IMR-90 (cell line): Measurements from ENCODE around the gene KIFAP3. TPM values are rescaled to one million over a fixed set of nuclear protein-coding genes. Genes with fewer than 3 reads are reported as not detected.

Experiments used
- ATAC-seq: fragments of 200-7000 bp; cut with Tn5 transposase; 2 replicates; pipeline ENCODE4 v1.9.1; 2020; ENCODE audit warnings: low read depth, mild to moderate bottlenecking, moderate library complexity
- BruUV-seq: library from RNA; stranded (reverse); fragments of 400-500 nt; replicated peaks from 2 replicates; lab custom pipeline; 2021; lab: Mats Ljungman, UMichigan
- CTCF ChIA-PET: fragments of 300-600 bp; formaldehyde crosslinking; extraction: SDS; loops from one replicate; lab custom pipeline; 2021; ENCODE audit warnings: antibody characterized with exemption; lab: Yijun Ruan, JAX
- POLR2A ChIA-PET: fragments of 300-600 bp; sonication (Branson Sonifier 250); formaldehyde crosslinking; loops from one replicate; lab custom pipeline; 2022; ENCODE audit warnings: antibody characterized with exemption; ENCODE audit not compliant: unreplicated experiment; lab: Charles Lee
- DNase-seq: peaks from one replicate; pipeline ENCODE4 v3.0.0; 2013
- H2AFZ ChIP-seq: replicated peaks from 2 replicates; pipeline ENCODE3; 2013; ENCODE audit warnings: low read length, mild to moderate bottlenecking; ENCODE audit not compliant: poor library complexity
- H2AK5ac ChIP-seq: 2 replicates; pipeline ENCODE4 v1.6.1; 2013; ENCODE audit warnings: low read depth, low read length, inconsistent platforms
- H2AK9ac ChIP-seq: replicated peaks from 2 replicates; pipeline ENCODE3; 2013; ENCODE audit warnings: mild to moderate bottlenecking, low read depth, low read length, moderate library complexity; ENCODE audit not compliant: poor library complexity
- H2BK120ac ChIP-seq: 2 replicates; pipeline ENCODE4 v1.6.1; 2013; ENCODE audit warnings: low read depth, low read length, inconsistent platforms
- H2BK15ac ChIP-seq: 3 replicates; pipeline ENCODE4 v1.6.1; 2013; ENCODE audit warnings: low read depth, low read length, inconsistent platforms
- H2BK20ac ChIP-seq: 2 replicates; pipeline ENCODE4 v1.6.1; 2013; ENCODE audit warnings: low read depth, mild to moderate bottlenecking, inconsistent platforms, low read length, moderate library complexity
- H2BK5ac ChIP-seq: 2 replicates; pipeline ENCODE4 v1.6.1; 2013; ENCODE audit warnings: mild to moderate bottlenecking, low read depth, low read length, inconsistent platforms; ENCODE audit not compliant: poor library complexity, severe bottlenecking
- H3K14ac ChIP-seq: replicated peaks from 2 replicates; pipeline ENCODE4 v1.6.1; 2013; ENCODE audit warnings: low read depth, low read length, inconsistent platforms
- H3K18ac ChIP-seq: 2 replicates; pipeline ENCODE4 v1.6.1; 2013; ENCODE audit warnings: low read depth, low read length, control low read depth
- H3K23ac ChIP-seq: 2 replicates; pipeline ENCODE4 v1.6.1; 2013; ENCODE audit warnings: low read depth, low read length, inconsistent platforms
- H3K27ac ChIP-seq: 2 replicates; pipeline ENCODE4 v1.5.1; 2013; ENCODE audit warnings: mild to moderate bottlenecking, control low read depth, low read length; ENCODE audit not compliant: insufficient read depth
- H3K27me3 ChIP-seq: 2 replicates; pipeline ENCODE4 v1.6.1; 2013; ENCODE audit warnings: low read length; ENCODE audit not compliant: control insufficient read depth, insufficient read depth
- H3K36me3 ChIP-seq: 2 replicates; pipeline ENCODE4 v1.6.1; 2013; ENCODE audit warnings: low read length, mixed read lengths; ENCODE audit not compliant: control insufficient read depth, insufficient read depth
- H3K4ac ChIP-seq: 2 replicates; pipeline ENCODE4 v1.6.1; 2013; ENCODE audit warnings: low read depth, low read length, inconsistent platforms
- H3K4me1 ChIP-seq: 2 replicates; pipeline ENCODE4 v1.6.1; 2013; ENCODE audit warnings: low read length, mixed read lengths; ENCODE audit not compliant: control insufficient read depth, insufficient read depth
- H3K4me2 ChIP-seq: 2 replicates; pipeline ENCODE4 v1.6.1; 2013; ENCODE audit warnings: low read depth, mild to moderate bottlenecking, control low read depth, low read length, moderate library complexity
- H3K4me3 ChIP-seq: 2 replicates; pipeline ENCODE4 v1.5.1; 2013; ENCODE audit warnings: low read depth, mild to moderate bottlenecking, control low read depth, low read length, moderate library complexity; ENCODE audit not compliant: insufficient read depth
- H3K56ac ChIP-seq: 2 replicates; pipeline ENCODE4 v1.6.1; 2013; ENCODE audit warnings: low read length, inconsistent platforms; ENCODE audit not compliant: insufficient read depth; ENCODE audit errors: extremely low read depth
- H3K79me1 ChIP-seq, 2 experiments: 2 replicates each; pipeline ENCODE4 v1.6.1; 2013; ENCODE audit warnings: low read length in 2 of 2, inconsistent platforms in 1 of 2, low read depth in 1 of 2
- H3K9ac ChIP-seq: 2 replicates; pipeline ENCODE4 v1.6.1; 2013; ENCODE audit warnings: low read depth, low read length, control low read depth
- H3K9me1 ChIP-seq: 2 replicates; pipeline ENCODE4 v1.6.1; 2013; ENCODE audit warnings: low read length, inconsistent platforms; ENCODE audit not compliant: insufficient read depth
- H3K9me3 ChIP-seq: 2 replicates; pipeline ENCODE4 v1.6.1; 2013; ENCODE audit warnings: low read length; ENCODE audit not compliant: control insufficient read depth, insufficient read depth
- H4K20me1 ChIP-seq: 2 replicates; pipeline ENCODE4 v1.6.1; 2013; ENCODE audit warnings: low read length, inconsistent platforms; ENCODE audit not compliant: insufficient read depth
- H4K5ac ChIP-seq: 2 replicates; pipeline ENCODE4 v1.6.1; 2013; ENCODE audit warnings: mild to moderate bottlenecking, low read depth, low read length, control low read depth
- H4K8ac ChIP-seq, 2 experiments: 2 replicates each; pipeline ENCODE4 v1.6.1; 2013; ENCODE audit warnings: low read depth in 2 of 2, low read length in 2 of 2, control low read depth in 1 of 2, inconsistent platforms in 1 of 2
- H4K91ac ChIP-seq: 2 replicates; pipeline ENCODE4 v1.6.1; 2013; ENCODE audit warnings: low read depth, low read length, inconsistent platforms; ENCODE audit not compliant: insufficient read depth
- BHLHE40 ChIP-seq: fragments of 150-350 bp; IDR thresholded peaks from 2 replicates; pipeline ENCODE4 v1.6.1; 2016; ENCODE audit warnings: mild to moderate bottlenecking, low read depth, low read length
- CEBPB ChIP-seq: IDR thresholded peaks from 2 replicates; pipeline ENCODE4 v1.6.1; 2012; ENCODE audit warnings: low read depth, low read length, improper control_type of control experiment
- CHD1 ChIP-seq: IDR thresholded peaks from 2 replicates; pipeline ENCODE4 v1.6.1; 2012; ENCODE audit warnings: low read depth, low read length, improper control_type of control experiment
- FOS ChIP-seq: fragments of 150-350 bp; IDR thresholded peaks from 2 replicates; pipeline ENCODE4 v1.6.1; 2016; ENCODE audit warnings: low read depth, low read length
- MAFK ChIP-seq: IDR thresholded peaks from 2 replicates; pipeline ENCODE4 v1.6.1; 2012; ENCODE audit warnings: low read depth, low read length, improper control_type of control experiment
- MAZ ChIP-seq: IDR thresholded peaks from 2 replicates; pipeline ENCODE4 v1.6.1; 2012; ENCODE audit warnings: low read depth, mild to moderate bottlenecking, low read length, improper control_type of control experiment, moderate library complexity, borderline replicate concordance
- MXI1 ChIP-seq: IDR thresholded peaks from 2 replicates; pipeline ENCODE4 v1.6.1; 2012; ENCODE audit warnings: low read depth, mild to moderate bottlenecking, low read length, moderate library complexity, borderline replicate concordance
- NFE2L2 ChIP-seq: fragments of 150-350 bp; IDR thresholded peaks from 2 replicates; pipeline ENCODE4 v1.6.1; 2016; ENCODE audit warnings: low read depth, mild to moderate bottlenecking, low read length
- POLR2A ChIP-seq: IDR thresholded peaks from 2 replicates; pipeline ENCODE4 v1.6.1; 2012; ENCODE audit warnings: mild to moderate bottlenecking, low read depth, low read length
- RAD21 ChIP-seq: IDR thresholded peaks from 2 replicates; pipeline ENCODE4 v1.6.1; 2012; ENCODE audit warnings: low read length, improper control_type of control experiment
- RCOR1 ChIP-seq: IDR thresholded peaks from 2 replicates; pipeline ENCODE4 v1.6.1; 2012; ENCODE audit warnings: mild to moderate bottlenecking, low read length, improper control_type of control experiment; ENCODE audit not compliant: insufficient replicate concordance
- RFX5 ChIP-seq: IDR thresholded peaks from 2 replicates; pipeline ENCODE4 v1.8.0; 2012; ENCODE audit warnings: low read depth, mild to moderate bottlenecking, low read length, moderate library complexity
- SMC3 ChIP-seq: fragments of 150-350 bp; IDR thresholded peaks from 2 replicates; pipeline ENCODE4 v1.6.1; 2016; ENCODE audit warnings: low read depth, mild to moderate bottlenecking, antibody characterized with exemption, low read length, moderate library complexity
- WGBS, 2 experiments: methylation state at CpG; one replicate each; pipeline versions ENCODE4 v1.1.5 to v1.1.7; 2013; ENCODE audit warnings: missing lambda C conversion rate in 2 of 2; ENCODE audit not compliant: insufficient read length in 1 of 2; ENCODE audit errors: extremely low coverage in 2 of 2; 5-methylcytosine and 5-hydroxymethylcytosine counted together
- dilution Hi-C: fragments of 300-500 bp; cut with HindIII; formaldehyde crosslinking; loops from one replicate; pipeline ENCODE4 v1.14.3; 2018; ENCODE audit warnings: low sequenced_read_pairs; ENCODE audit not compliant: unreplicated experiment
- in situ Hi-C: fragments of 300-500 bp; cut with MboI; formaldehyde crosslinking; loops from 3 replicates; pipeline ENCODE4 v1.14.3; 2019; ENCODE audit warnings: low sequenced_read_pairs, inconsistent platforms, mixed read lengths
- intact Hi-C: fragments of 100-400 bp; cut with micrococcal nuclease; formaldehyde crosslinking; loops from 2 replicates; pipeline ENCODE4 v1.10.0; 2022
- polyA plus RNA-seq, 3 experiments: library from polyadenylated mRNA; depleted of rRNA; stranded (reverse); fragments of >200 nt; gene quantifications; 2 replicates each; pipeline ENCODE4 v1.2.3, GENCODE V29; 2012; ENCODE audit warnings: low replicate concordance in 1 of 3
- total RNA-seq: library from RNA; depleted of rRNA; stranded (reverse); fragments of >200 nt; gene quantifications from 2 replicates; pipeline ENCODE4 v1.2.3, GENCODE V29; 2012
- TF ChIP-seq, protein P1 (sequence below): fragments of 150-350 bp; IDR thresholded peaks from 2 replicates; pipeline ENCODE4 v1.6.1; 2017; ENCODE audit warnings: mild to moderate bottlenecking, antibody characterized with exemption, low read length, low read depth
- TF ChIP-seq, protein P2 (sequence below): fragments of 150-350 bp; IDR thresholded peaks from 2 replicates; pipeline ENCODE4 v1.6.1; 2016; ENCODE audit warnings: low read depth, mild to moderate bottlenecking, low read length, moderate library complexity, borderline replicate concordance
- TF ChIP-seq, protein P3 (sequence below): conservative IDR thresholded peaks from 2 replicates; pipeline ENCODE4 v1.5.1; 2012; ENCODE audit warnings: mild to moderate bottlenecking, low read depth, low read length, improper control_type of control experiment

Gene KIFAP3
- total and polyA plus RNA-seq, 2 of the 4 experiments (the other 2 are of a cell fraction): 10.5 to 10.9 TPM

DNA sequence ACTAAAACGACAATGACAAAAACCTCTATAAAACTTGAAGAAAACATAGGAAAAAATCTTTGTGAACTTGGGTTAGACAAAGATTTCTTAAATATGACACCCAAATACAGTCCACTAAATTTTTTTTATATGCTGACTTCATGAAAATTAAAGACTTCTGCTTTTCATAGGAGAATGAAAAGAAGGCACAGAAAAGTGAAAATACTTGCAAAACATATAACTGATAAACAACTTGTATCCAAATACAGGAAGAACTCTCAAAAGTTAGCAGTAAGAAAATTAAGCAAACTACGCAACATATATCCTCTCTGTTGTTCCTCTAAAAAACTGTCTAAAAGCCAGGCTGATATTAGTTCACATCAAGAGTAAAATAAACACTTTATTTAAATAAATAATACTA lies 53.6 kb downstream of the KIFAP3 start:
- Histone ChIP-seq H3K9me3 (no peaks in the 10 kb centered on the region), H2BK120ac (no peak overlapping the region), H2AK9ac (no peak overlapping the region), H3K4me3 (no peak overlapping the region), H4K5ac (no peak overlapping the region), H3K4ac (no peak overlapping the region), H3K4me1 (no peaks in the 10 kb centered on the region), H3K56ac (no peak overlapping the region), H3K18ac (no peak overlapping the region), H3K4me2 (no peak overlapping the region), H3K9me1 (no peaks in the 10 kb centered on the region), H4K8ac (no peak overlapping the region), H2AK5ac (no peak overlapping the region), H2AFZ (no peak overlapping the region), H3K36me3 (no peaks in the 10 kb centered on the region), H3K27me3 (no peaks in the 10 kb centered on the region), H2BK5ac (no peak overlapping the region), H2BK20ac (no peak overlapping the region), H3K79me1 (no peaks in the 10 kb centered on the region), H2BK15ac (no peak overlapping the region), H3K14ac (no peak overlapping the region), H4K91ac (no peak overlapping the region), H4K20me1 (no peaks in the 10 kb centered on the region), H3K27ac (no peak overlapping the region), H3K23ac (no peak overlapping the region), H3K9ac (no peak overlapping the region)
- intact Hi-C loops: no loop called here
- dilution Hi-C loops: no loop called here
- CTCF ChIA-PET: interaction anchor here (0.6 kb wide), 2 partner anchors 10 to 520 kb away, joined by 3 to 5 read pairs; no protein-coding TSS in a partner anchor
- BruUV-seq: no TSS peak
- DNase-seq (no peak), ATAC-seq (no peak)
- TF ChIP-seq BHLHE40 (no peak), MXI1 (no peak), FOS (no peak), MAFK (no peak), NFE2L2 (no peak), CHD1 (no peak), CEBPB (no peak), SMC3 (no peak), MAZ (no peak), RFX5 (no peak), POLR2A (no peak), RAD21 (no peak), RCOR1 (no peak)
- TF ChIP-seq, protein P1, sequence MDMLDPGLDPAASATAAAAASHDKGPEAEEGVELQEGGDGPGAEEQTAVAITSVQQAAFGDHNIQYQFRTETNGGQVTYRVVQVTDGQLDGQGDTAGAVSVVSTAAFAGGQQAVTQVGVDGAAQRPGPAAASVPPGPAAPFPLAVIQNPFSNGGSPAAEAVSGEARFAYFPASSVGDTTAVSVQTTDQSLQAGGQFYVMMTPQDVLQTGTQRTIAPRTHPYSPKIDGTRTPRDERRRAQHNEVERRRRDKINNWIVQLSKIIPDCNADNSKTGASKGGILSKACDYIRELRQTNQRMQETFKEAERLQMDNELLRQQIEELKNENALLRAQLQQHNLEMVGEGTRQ: no peak
- TF ChIP-seq, protein P2, sequence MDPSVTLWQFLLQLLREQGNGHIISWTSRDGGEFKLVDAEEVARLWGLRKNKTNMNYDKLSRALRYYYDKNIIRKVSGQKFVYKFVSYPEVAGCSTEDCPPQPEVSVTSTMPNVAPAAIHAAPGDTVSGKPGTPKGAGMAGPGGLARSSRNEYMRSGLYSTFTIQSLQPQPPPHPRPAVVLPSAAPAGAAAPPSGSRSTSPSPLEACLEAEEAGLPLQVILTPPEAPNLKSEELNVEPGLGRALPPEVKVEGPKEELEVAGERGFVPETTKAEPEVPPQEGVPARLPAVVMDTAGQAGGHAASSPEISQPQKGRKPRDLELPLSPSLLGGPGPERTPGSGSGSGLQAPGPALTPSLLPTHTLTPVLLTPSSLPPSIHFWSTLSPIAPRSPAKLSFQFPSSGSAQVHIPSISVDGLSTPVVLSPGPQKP: no peak
- TF ChIP-seq, protein P3, sequence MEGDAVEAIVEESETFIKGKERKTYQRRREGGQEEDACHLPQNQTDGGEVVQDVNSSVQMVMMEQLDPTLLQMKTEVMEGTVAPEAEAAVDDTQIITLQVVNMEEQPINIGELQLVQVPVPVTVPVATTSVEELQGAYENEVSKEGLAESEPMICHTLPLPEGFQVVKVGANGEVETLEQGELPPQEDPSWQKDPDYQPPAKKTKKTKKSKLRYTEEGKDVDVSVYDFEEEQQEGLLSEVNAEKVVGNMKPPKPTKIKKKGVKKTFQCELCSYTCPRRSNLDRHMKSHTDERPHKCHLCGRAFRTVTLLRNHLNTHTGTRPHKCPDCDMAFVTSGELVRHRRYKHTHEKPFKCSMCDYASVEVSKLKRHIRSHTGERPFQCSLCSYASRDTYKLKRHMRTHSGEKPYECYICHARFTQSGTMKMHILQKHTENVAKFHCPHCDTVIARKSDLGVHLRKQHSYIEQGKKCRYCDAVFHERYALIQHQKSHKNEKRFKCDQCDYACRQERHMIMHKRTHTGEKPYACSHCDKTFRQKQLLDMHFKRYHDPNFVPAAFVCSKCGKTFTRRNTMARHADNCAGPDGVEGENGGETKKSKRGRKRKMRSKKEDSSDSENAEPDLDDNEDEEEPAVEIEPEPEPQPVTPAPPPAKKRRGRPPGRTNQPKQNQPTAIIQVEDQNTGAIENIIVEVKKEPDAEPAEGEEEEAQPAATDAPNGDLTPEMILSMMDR: no peak
- POLR2A ChIA-PET: no interaction called here
- in situ Hi-C loops: no loop called here
- WGBS, 2 experiments: no CpG with 5 or more reads among the region's 2 CpGs
